HepG2 (cell line): Measurements from ENCODE around the gene MTIF3. TPM values are rescaled to one million over a fixed set of nuclear protein-coding genes. Genes with fewer than 3 reads are reported as not detected.

Experiments
- CBX5 ChIP-seq: sonication (generic); formaldehyde crosslinking; IDR thresholded peaks from 2 replicates; pipeline ENCODE4 v1.4.0; 2020; ENCODE audit warnings: missing genetic modification reagents, borderline replicate concordance
- DMAP1 ChIP-seq: IDR thresholded peaks from 2 replicates; pipeline ENCODE4 v1.6.1; 2016
- DNMT1 ChIP-seq: sonication (generic); formaldehyde crosslinking; IDR thresholded peaks from 2 replicates; pipeline ENCODE4 v1.5.1; 2020; ENCODE audit warnings: mild to moderate bottlenecking, missing genetic modification reagents
- ETV5 ChIP-seq: IDR thresholded peaks from 2 replicates; pipeline ENCODE4 v1.6.1; 2018; ENCODE audit warnings: missing biosample characterization, missing genetic modification reagents, inconsistent platforms, borderline replicate concordance
- HMG20A ChIP-seq: IDR thresholded peaks from 2 replicates; pipeline ENCODE4 v1.6.1; 2016; ENCODE audit warnings: borderline replicate concordance
- IKZF5 ChIP-seq: IDR thresholded peaks from 2 replicates; pipeline ENCODE4 v1.6.1; 2018; ENCODE audit warnings: missing genetic modification reagents, mild to moderate bottlenecking, missing compliant biosample characterization
- KDM5B ChIP-seq: sonication (generic); formaldehyde crosslinking; IDR thresholded peaks from 2 replicates; pipeline ENCODE4 v1.4.0; 2020; ENCODE audit warnings: missing genetic modification reagents, mild to moderate bottlenecking, borderline replicate concordance
- MXI1 ChIP-seq: IDR thresholded peaks from 3 replicates; pipeline ENCODE4 v1.6.1; 2012; ENCODE audit warnings: low read depth, low read length, inconsistent platforms, borderline replicate concordance
- PATZ1 ChIP-seq: sonication (generic); formaldehyde crosslinking; IDR thresholded peaks from 2 replicates; pipeline ENCODE4 v1.4.0; 2020; ENCODE audit warnings: missing genetic modification reagents
- PHF8 ChIP-seq: sonication (generic); formaldehyde crosslinking; IDR thresholded peaks from 2 replicates; pipeline ENCODE4 v1.5.0; 2020; ENCODE audit warnings: missing genetic modification reagents
- PITX1 ChIP-seq: sonication (generic); formaldehyde crosslinking; IDR thresholded peaks from 2 replicates; pipeline ENCODE4 v1.5.1; 2020; ENCODE audit warnings: mild to moderate bottlenecking, missing genetic modification reagents
- PPARG ChIP-seq: conservative IDR thresholded peaks from 2 replicates; pipeline ENCODE4 v1.6.1; 2016; ENCODE audit warnings: missing biosample characterization, missing genetic modification reagents
- SATB2 ChIP-seq: sonication (generic); formaldehyde crosslinking; IDR thresholded peaks from 2 replicates; pipeline ENCODE4 v1.5.0; 2020; ENCODE audit warnings: missing genetic modification reagents
- SMAD3 ChIP-seq: sonication (generic); formaldehyde crosslinking; IDR thresholded peaks from 2 replicates; pipeline ENCODE4 v1.4.0; 2020; ENCODE audit warnings: missing genetic modification reagents
- ZBTB26 ChIP-seq: IDR thresholded peaks from 2 replicates; pipeline ENCODE4 v1.6.1; 2016; ENCODE audit warnings: missing compliant biosample characterization, missing genetic modification reagents, borderline replicate concordance
- ZBTB38 ChIP-seq: sonication (generic); formaldehyde crosslinking; IDR thresholded peaks from 2 replicates; pipeline ENCODE4 v1.5.1; 2020; ENCODE audit warnings: mild to moderate bottlenecking, missing genetic modification reagents
- ZNF121 ChIP-seq: sonication (generic); formaldehyde crosslinking; IDR thresholded peaks from 2 replicates; pipeline ENCODE4 v1.5.0; 2020; ENCODE audit warnings: mild to moderate bottlenecking, missing genetic modification reagents
- ZNF234 ChIP-seq: sonication (generic); formaldehyde crosslinking; conservative IDR thresholded peaks from 2 replicates; pipeline ENCODE4 v1.5.1; 2020; ENCODE audit warnings: mild to moderate bottlenecking, missing genetic modification reagents
- ZNF280D ChIP-seq: sonication (generic); formaldehyde crosslinking; IDR thresholded peaks from 2 replicates; pipeline ENCODE4 v1.5.1; 2020; ENCODE audit warnings: mild to moderate bottlenecking, missing genetic modification reagents
- ZNF350 ChIP-seq: sonication (generic); formaldehyde crosslinking; IDR thresholded peaks from 2 replicates; pipeline ENCODE4 v1.4.0; 2020; ENCODE audit warnings: mild to moderate bottlenecking, low read depth, missing genetic modification reagents, borderline replicate concordance
- ZNF441 ChIP-seq: sonication (generic); formaldehyde crosslinking; IDR thresholded peaks from 2 replicates; pipeline ENCODE4 v1.7.0; 2021; ENCODE audit warnings: missing genetic modification reagents, borderline replicate concordance
- ZNF598 ChIP-seq: sonication (generic); formaldehyde crosslinking; IDR thresholded peaks from 2 replicates; pipeline ENCODE4 v1.5.1; 2020; ENCODE audit warnings: mild to moderate bottlenecking, missing genetic modification reagents, borderline replicate concordance
- polyA plus RNA-seq, 8 experiments: library from polyadenylated mRNA; depleted of rRNA in 3 of 8; stranded (reverse) in 7 of 8; unstranded in 1 of 8; fragments of >200 nt; fragmentation: Illumina TruSeq in 4 of 8; extraction: Trizol in 4 of 8; gene quantifications; 2 replicates each; pipeline versions ENCODE4 v1.2.1 to v1.2.3, GENCODE V29; 2011 to 2016; ENCODE audit warnings: low read depth in 4 of 8, missing spikeins in 1 of 8, mixed read lengths in 1 of 8; ENCODE audit not compliant: insufficient read depth in 1 of 8
- total RNA-seq, 5 experiments: library from RNA; depleted of rRNA; stranded (reverse); fragments of >200 nt; fragmentation: Illumina TruSeq; extraction: Trizol; gene quantifications; 2 replicates each; pipeline ENCODE4 v1.2.3, GENCODE V29; 2016; ENCODE audit warnings: low read depth in 1 of 5

Gene MTIF3
- total and polyA plus RNA-seq, 2 of the 13 experiments (the other 11 are each of a cell fraction or from before 2014, with no cell fraction given) = 33.7 to 40.6 TPM

GRCh38 chr13:27403727-27404385, 46.5 kb downstream of the MTIF3 start (continued):
- no peak for TF ChIP-seq CBX5 (CRISPR knock-in tag)
- no peak for TF ChIP-seq ZNF598
- TF ChIP-seq PATZ1 (CRISPR knock-in tag) = peak; percentile 48; the same call in 1 of the 2 replicates
- no peak; the same call in 1 of the 2 replicates for TF ChIP-seq ZNF121 (CRISPR knock-in tag)
- TF ChIP-seq PHF8 (CRISPR knock-in tag) = peak; percentile 53; the same call in 1 of the 2 replicates
- TF ChIP-seq ZNF280D = peak; percentile 62; the same call in 1 of the 2 replicates
- TF ChIP-seq MXI1 = no peak
- 0 out of 2 replicates have a peak, but pooled peaks have one; percentile 53 for TF ChIP-seq DNMT1 (CRISPR knock-in tag)
- 0 out of 2 replicates have a peak, but pooled peaks have one; percentile 41 for TF ChIP-seq DMAP1 (CRISPR knock-in tag)
- TF ChIP-seq ETV5 (CRISPR knock-in tag) = 0 out of 2 replicates have a peak, but pooled peaks have one; percentile 9
- 0 out of 2 replicates have a peak, but pooled peaks have one; percentile 36 for TF ChIP-seq ZNF234 (CRISPR knock-in tag)
- peak; percentile 37; the same call in 1 of the 2 replicates for TF ChIP-seq PPARG
- TF ChIP-seq ZNF441 (CRISPR knock-in tag) = peak; percentile 50; the same call in 1 of the 2 replicates
- 0 out of 2 replicates have a peak, but pooled peaks have one; percentile 45 for TF ChIP-seq SATB2
- TF ChIP-seq ZBTB38 = 0 out of 2 replicates have a peak, but pooled peaks have one; percentile 50
- peak; percentile 12; the same call in 1 of the 2 replicates for TF ChIP-seq IKZF5 (CRISPR knock-in tag)
- TF ChIP-seq SMAD3 = 0 out of 2 replicates have a peak, but pooled peaks have one; percentile 43
- TF ChIP-seq HMG20A (CRISPR knock-in tag) = 0 out of 2 replicates have a peak, but pooled peaks have one; percentile 8
- TF ChIP-seq ZBTB26 = no peak
- TF ChIP-seq PITX1 (CRISPR knock-in tag) = peak; percentile 48; the same call in 1 of the 2 replicates
- peak; percentile 70; the same call in 1 of the 2 replicates for TF ChIP-seq KDM5B
- TF ChIP-seq ZNF350 (CRISPR knock-in tag) = peak; percentile 20; the same call in 1 of the 2 replicates
